HG03060 (cell line): ENCODE results near the gene STX3.
"Not testable (repeated sequence)": the region's sequence is repeated elsewhere in the genome, so short reads cannot be mapped to it uniquely, and the experiment has no call there.

ENCODE experiments used
- ATAC-seq: cut with Tn5 transposase; IDR thresholded peaks from one replicate; pipeline ENCODE4 v1.9.1; 2021; ENCODE audit warnings: low read depth, moderate number of reproducible peaks; ENCODE audit not compliant: unreplicated experiment

Gene STX3

GRCh38 chr11:59829358-59829757 lies 74.2 kb downstream of the STX3 start:
- no peak for ATAC-seq

- ATAC-seq, result no peak
These were observed 78.4 kb downstream of the STX3 start for GRCh38 chr11:59833602-59834001.

DNA sequence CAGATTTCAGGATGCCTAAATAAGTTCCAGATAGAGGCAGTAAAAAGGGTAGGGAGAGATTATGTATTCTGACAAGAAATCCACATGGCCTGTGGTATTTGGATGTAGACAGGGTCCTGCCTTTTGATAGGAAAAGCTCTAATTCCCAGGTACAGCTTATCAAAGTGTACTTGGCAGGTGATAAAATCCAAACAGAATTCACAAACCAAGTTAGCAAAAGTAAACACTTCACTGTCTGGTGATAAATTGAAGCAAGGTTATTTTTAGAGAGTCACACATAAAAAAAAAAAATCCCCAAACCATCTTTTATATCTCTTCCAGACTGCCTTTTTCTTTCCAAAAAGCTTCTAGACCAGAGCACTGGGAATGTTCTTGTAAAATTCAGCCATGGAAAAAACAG lies 84.4 kb downstream of the STX3 start:
- no peak for ATAC-seq

GRCh38 chr11:59841514-59841913 lies 86.3 kb downstream of the STX3 start:
- no peak for ATAC-seq

- no peak for ATAC-seq
These were observed 87.1 kb downstream of the STX3 start for GRCh38 chr11:59842316-59842715.

DNA sequence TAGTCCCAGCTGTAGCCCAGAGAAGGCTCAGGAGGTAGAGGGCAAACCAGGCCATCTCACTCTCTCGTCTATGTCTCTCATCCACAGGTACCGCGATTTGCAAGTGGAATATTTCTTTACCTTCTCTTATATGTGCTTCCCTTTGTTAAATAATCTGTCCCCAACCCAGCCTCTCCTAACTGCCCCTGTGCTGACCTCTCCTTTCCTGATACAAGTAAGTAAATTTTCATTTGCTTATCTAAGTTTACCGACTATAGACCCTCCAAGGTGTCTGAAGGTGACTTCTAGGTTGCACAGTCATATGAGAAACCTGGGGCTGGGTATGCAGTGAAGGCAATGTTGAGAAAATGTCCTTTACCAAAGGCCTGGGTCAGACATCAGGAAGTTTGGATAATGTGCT lies 90.2 kb downstream of the STX3 start, which contains the start of gene CBLIF:
CBLIF (minus strand) TSS at position 101 of the 400 bp plus-strand sequence; CDS start at position 55, 46 bp downstream.
- ATAC-seq, result no peak

- ATAC-seq, result no peak
These were observed 91.4 kb downstream of the STX3 start for GRCh38 chr11:59846556-59846955.

- no peak for ATAC-seq
These were observed 92.5 kb downstream of the STX3 start for GRCh38 chr11:59847626-59848025.

DNA sequence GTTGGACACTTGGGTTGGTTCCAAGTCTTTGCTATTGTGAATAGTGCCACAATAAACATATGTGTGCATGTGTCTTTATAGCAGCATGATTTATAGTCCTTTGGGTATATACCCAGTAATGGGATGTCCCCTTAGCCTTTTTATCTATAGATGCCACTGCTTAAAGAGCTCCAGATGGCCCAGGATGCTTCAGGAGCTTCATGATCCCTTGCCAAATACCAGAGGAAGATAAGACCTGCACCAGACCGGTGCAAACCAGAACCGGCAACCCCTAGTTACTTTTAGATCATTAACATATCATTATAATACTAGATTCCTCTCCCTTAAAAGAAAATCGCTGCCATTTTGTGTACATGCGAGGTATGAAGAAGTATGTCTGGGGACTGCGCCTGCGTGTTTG lies 93.3 kb downstream of the STX3 start:
- ATAC-seq, result not testable (repeated sequence)

GRCh38 chr11:59849129-59849528 lies 94.0 kb downstream of the STX3 start:
- ATAC-seq, result no peak

- ATAC-seq, result not testable (repeated sequence)
These were observed 94.4 kb downstream of the STX3 start for GRCh38 chr11:59849551-59849950.

- not testable (repeated sequence) for ATAC-seq
These were observed 96.2 kb downstream of the STX3 start for GRCh38 chr11:59851416-59851815.

GRCh38 chr11:59854871-59855270 lies 99.7 kb downstream of the STX3 start:
- no peak for ATAC-seq
